HEK293 (cell line): ENCODE measurements around the gene BMP2K.
A peak's percentile ranks its signal among the peaks of the same experiment; 100 is the strongest.

Source experiments
- CTCF ChIA-PET: fragments of 350-600 bp; formaldehyde crosslinking; extraction: SDS; loops from one replicate; lab custom pipeline; 2021; ENCODE audit warnings: antibody characterized with exemption; lab: Yijun Ruan, JAX
- POLR2A ChIA-PET: fragments of 300-600 bp; formaldehyde crosslinking; extraction: SDS; loops from one replicate; lab custom pipeline; 2020; ENCODE audit warnings: antibody characterized with exemption, inconsistent platforms; lab: Yijun Ruan, JAX
- H3K27ac ChIP-seq: fragments of 200-500 bp; sonication (Bioruptor generic); 2 replicates; pipeline ENCODE4 v1.5.1; 2014; ENCODE audit warnings: low read depth, low read length, control low read depth, inconsistent platforms; ENCODE audit errors: extremely low read depth
- H3K36me3 ChIP-seq, 2 experiments: fragments of 200-500 bp in 1 of 2; sonication (Bioruptor generic) in 1 of 2; 1 replicate in 1 of 2; 2 replicates in 1 of 2; pipeline ENCODE4 v1.5.1; 2014 to 2017; ENCODE audit warnings: inconsistent platforms in 2 of 2, low read length in 2 of 2; ENCODE audit not compliant: control insufficient read depth in 2 of 2, insufficient read depth in 1 of 2
- H3K4me1 ChIP-seq: fragments of 200-500 bp; sonication (Bioruptor generic); 2 replicates; pipeline ENCODE4 v1.5.1; 2014; ENCODE audit warnings: mild to moderate bottlenecking, low read length, inconsistent platforms; ENCODE audit not compliant: control insufficient read depth, insufficient read depth
- H3K4me3 ChIP-seq: 2 replicates; pipeline ENCODE4 v1.5.1; 2011; ENCODE audit warnings: low read depth, mild to moderate bottlenecking, control low read depth, low read length, moderate library complexity
- H3K9me3 ChIP-seq: fragments of 200-500 bp; sonication (Bioruptor generic); 2 replicates; pipeline ENCODE4 v1.5.1; 2014; ENCODE audit warnings: low read depth, low read length, inconsistent platforms; ENCODE audit not compliant: control insufficient read depth, insufficient read depth
- GLIS1 ChIP-seq: fragments of 450-650 bp; formaldehyde crosslinking; IDR thresholded peaks from 2 replicates; pipeline ENCODE4 v1.5.1; 2016; ENCODE audit warnings: missing biosample characterization, missing genetic modification characterization
- INSM2 ChIP-seq: fragments of 450-650 bp; formaldehyde crosslinking; IDR thresholded peaks from 2 replicates; pipeline ENCODE4 v1.5.1; 2016; ENCODE audit warnings: missing biosample characterization, missing genetic modification characterization
- PRDM10 ChIP-seq: fragments of 450-650 bp; formaldehyde crosslinking; IDR thresholded peaks from 2 replicates; pipeline ENCODE4 v1.5.1; 2016; ENCODE audit warnings: missing biosample characterization, missing genetic modification characterization
- PRDM6 ChIP-seq: fragments of 450-650 bp; formaldehyde crosslinking; IDR thresholded peaks from 2 replicates; pipeline ENCODE4 v1.5.1; 2017; ENCODE audit warnings: missing biosample characterization, missing genetic modification characterization
- SP7 ChIP-seq: fragments of 450-650 bp; formaldehyde crosslinking; IDR thresholded peaks from 2 replicates; pipeline ENCODE4 v1.5.1; 2016; ENCODE audit warnings: missing biosample characterization, missing genetic modification characterization
- WT1 ChIP-seq: fragments of 450-650 bp; formaldehyde crosslinking; IDR thresholded peaks from 2 replicates; pipeline ENCODE4 v1.5.1; 2016; ENCODE audit warnings: missing biosample characterization, missing genetic modification characterization
- ZBTB10 ChIP-seq: fragments of 450-650 bp; formaldehyde crosslinking; IDR thresholded peaks from 2 replicates; pipeline ENCODE4 v1.5.1; 2016; ENCODE audit warnings: missing biosample characterization, missing genetic modification characterization
- ZNF114 ChIP-seq: fragments of 450-650 bp; formaldehyde crosslinking; IDR thresholded peaks from 2 replicates; pipeline ENCODE4 v1.5.0; 2017; ENCODE audit warnings: missing biosample characterization, missing genetic modification characterization
- ZNF19 ChIP-seq: fragments of 450-650 bp; formaldehyde crosslinking; IDR thresholded peaks from 2 replicates; pipeline ENCODE4; 2016; ENCODE audit warnings: missing biosample characterization, missing genetic modification characterization, low read depth
- ZNF24 ChIP-seq: fragments of 450-650 bp; formaldehyde crosslinking; IDR thresholded peaks from 2 replicates; pipeline ENCODE4 v1.5.1; 2016; ENCODE audit warnings: missing biosample characterization, missing genetic modification characterization
- ZNF366 ChIP-seq: fragments of 450-650 bp; formaldehyde crosslinking; conservative IDR thresholded peaks from 2 replicates; pipeline ENCODE4 v1.5.1; 2016; ENCODE audit warnings: missing biosample characterization, missing genetic modification characterization
- ZNF488 ChIP-seq: fragments of 450-650 bp; formaldehyde crosslinking; IDR thresholded peaks from 2 replicates; pipeline ENCODE4 v1.5.1; 2016; ENCODE audit warnings: missing biosample characterization, missing genetic modification characterization
- ZNF610 ChIP-seq: fragments of 450-650 bp; formaldehyde crosslinking; IDR thresholded peaks from 2 replicates; pipeline ENCODE4 v1.5.1; 2016; ENCODE audit warnings: missing biosample characterization, missing genetic modification characterization, borderline replicate concordance
- ZNF626 ChIP-seq: fragments of 450-650 bp; sonication (Bioruptor Pico); formaldehyde crosslinking; IDR thresholded peaks from 2 replicates; pipeline ENCODE4 v1.5.1; 2018; ENCODE audit warnings: missing biosample characterization, missing genetic modification characterization, inconsistent platforms
- ZNF629 ChIP-seq: fragments of 450-650 bp; formaldehyde crosslinking; IDR thresholded peaks from 2 replicates; pipeline ENCODE4 v1.5.1; 2017; ENCODE audit warnings: missing biosample characterization, missing genetic modification characterization
- ZNF677 ChIP-seq: fragments of 450-650 bp; IDR thresholded peaks from 2 replicates; pipeline ENCODE4 v1.5.0; 2018; ENCODE audit warnings: missing biosample characterization, mild to moderate bottlenecking, missing genetic modification characterization, moderate library complexity

Gene BMP2K

GRCh38 chr4:78928835-78929234 is 152.7 kb downstream of the BMP2K start:
- no peaks in the 10 kb centered on the region for H3K9me3 ChIP-seq
- no peak overlapping the region for H3K27ac ChIP-seq
- CTCF ChIA-PET: no interaction called here
- POLR2A ChIA-PET: no interaction called here
- peak; percentile 98 for TF ChIP-seq ZNF610 (tag by site-specific recombination)
- TF ChIP-seq ZNF19: no peak
- H3K4me1 ChIP-seq: no peaks in the 10 kb centered on the region
- H3K4me3 ChIP-seq: no peak overlapping the region
- H3K36me3 ChIP-seq: peaks cover 0 to 67% of the 10 kb centered on the region in 2 experiments; a peak in 2 of 3 replicates

- ChIA-PET POLR2A (no interaction called here), CTCF (no interaction called here)
- Histone ChIP-seq H3K4me1 (no peaks in the 10 kb centered on the region), H3K9me3 (no peaks in the 10 kb centered on the region), H3K27ac (no peak overlapping the region), H3K36me3 (peaks cover 0 to 63% of the 10 kb centered on the region in 2 experiments; a peak in 2 of 3 replicates), H3K4me3 (no peak overlapping the region)
- TF ChIP-seq ZNF488: no peak
- no peak for TF ChIP-seq PRDM10 (tag by site-specific recombination)
- no peak for TF ChIP-seq ZNF677 (tag by site-specific recombination)
Observed at GRCh38 chr4:78930016-78930629, 154.0 kb downstream of the BMP2K start.

- POLR2A ChIA-PET: no interaction called here
- Histone ChIP-seq H3K4me1 (0 out of 2 replicates have a peak, but pooled peaks cover 5% of the 10 kb centered on the region), H3K36me3 (peaks cover 0 to 16% of the 10 kb centered on the region in 2 experiments; a peak in 1 of 3 replicates), H3K4me3 (no peak overlapping the region), H3K9me3 (no peaks in the 10 kb centered on the region), H3K27ac (no peak overlapping the region)
- CTCF ChIA-PET: interaction anchor here (1.0 kb wide), 1 partner anchor 719 kb away, joined by 4 read pairs; no protein-coding TSS in a partner anchor
- TF ChIP-seq ZNF626 (tag by site-specific recombination) (no peak), GLIS1 (no peak), ZBTB10 (tag by site-specific recombination) (no peak)
Observed at GRCh38 chr4:78936989-78937388, 160.8 kb downstream of the BMP2K start.

GRCh38 chr4:78937837-78938236 is 161.7 kb downstream of the BMP2K start:
- TF ChIP-seq ZNF629: peak; percentile 12; the same call in 1 of the 2 replicates
- TF ChIP-seq ZNF366 (tag by site-specific recombination): 0 out of 2 replicates have a peak, but pooled peaks have one; percentile 12
- 0 out of 2 replicates have a peak, but pooled peaks have one; percentile 34 for TF ChIP-seq SP7 (tag by site-specific recombination)
- TF ChIP-seq ZNF114 (tag by site-specific recombination): no peak
- TF ChIP-seq ZNF24 (tag by site-specific recombination): no peak
- TF ChIP-seq INSM2 (tag by site-specific recombination): no peak
- TF ChIP-seq PRDM6 (tag by site-specific recombination): no peak
- TF ChIP-seq WT1 (tag by site-specific recombination): peak; percentile 46
- TF ChIP-seq, all 188 proteins: peak for 4
- H3K36me3 ChIP-seq: peaks cover 0 to 10% of the 10 kb centered on the region in 2 experiments; a peak in 1 of 3 replicates
- CTCF ChIA-PET: interaction anchor here (0.6 to 2.1 kb wide), 3 partner anchors 13 to 1278 kb away, joined by 4 to 5 read pairs (median 4); no protein-coding TSS in a partner anchor
- no peaks in the 10 kb centered on the region for H3K9me3 ChIP-seq
- POLR2A ChIA-PET: no interaction called here
- no peak overlapping the region for H3K4me3 ChIP-seq
- no peak overlapping the region for H3K27ac ChIP-seq
- 0 out of 2 replicates have a peak, but pooled peaks cover 5% of the 10 kb centered on the region for H3K4me1 ChIP-seq
